ENCODE data around the gene TMEM270.

Gene TMEM270

GRCh38 chr7:73890555-73891147 is 29.7 kb downstream of the TMEM270 start:
- DNase-seq, result no peak

GRCh38 chr7:73891178-73891885 is 30.4 kb downstream of the TMEM270 start:
- DNase-seq, result no peak

GRCh38 chr7:73892003-73892999 is 31.3 kb downstream of the TMEM270 start:
- no peak for DNase-seq

- no peak for DNase-seq
Observed at GRCh38 chr7:73893342-73894101, 32.6 kb downstream of the TMEM270 start.

- no peak for DNase-seq
Observed at GRCh38 chr7:73894166-73894565, 33.2 kb downstream of the TMEM270 start.

GRCh38 chr7:73894733-73895551 is 34.0 kb downstream of the TMEM270 start:
- DNase-seq, result no peak

- no peak for DNase-seq
Observed at GRCh38 chr7:73895626-73896025, 34.7 kb downstream of the TMEM270 start.

GRCh38 chr7:73896454-73896853 is 35.5 kb downstream of the TMEM270 start:
- DNase-seq, result no peak

- no peak for DNase-seq
Observed at GRCh38 chr7:73899731-73900142, 38.8 kb downstream of the TMEM270 start.

GRCh38 chr7:73900286-73900685 is 39.3 kb downstream of the TMEM270 start:
- no peak for DNase-seq

GRCh38 chr7:73901231-73901822 is 40.4 kb downstream of the TMEM270 start:
- no peak for DNase-seq

- DNase-seq, result no peak
Observed at GRCh38 chr7:73901823-73902597, 41.1 kb downstream of the TMEM270 start.

- DNase-seq, result no peak
Observed at GRCh38 chr7:73903321-73904218, 42.6 kb downstream of the TMEM270 start.

GRCh38 chr7:73904219-73905137 is 43.5 kb downstream of the TMEM270 start:
- DNase-seq, result no peak

- DNase-seq, result no peak
Observed at GRCh38 chr7:73905360-73905759, 44.4 kb downstream of the TMEM270 start.

GRCh38 chr7:73906874-73907273 is 45.9 kb downstream of the TMEM270 start:
- DNase-seq, result no peak

GRCh38 chr7:73907554-73908122 is 46.7 kb downstream of the TMEM270 start:
- DNase-seq, result no peak

GRCh38 chr7:73908123-73908611 is 47.2 kb downstream of the TMEM270 start:
- no peak for DNase-seq
